ENCODE results near the gene ANKEF1. TPM values are rescaled to one million over a fixed set of nuclear protein-coding genes. Genes with fewer than 3 reads are reported as not detected.

Gene ANKEF1
- total RNA-seq, 1 donor from 2014 or later, result 8.3 TPM

DNA sequence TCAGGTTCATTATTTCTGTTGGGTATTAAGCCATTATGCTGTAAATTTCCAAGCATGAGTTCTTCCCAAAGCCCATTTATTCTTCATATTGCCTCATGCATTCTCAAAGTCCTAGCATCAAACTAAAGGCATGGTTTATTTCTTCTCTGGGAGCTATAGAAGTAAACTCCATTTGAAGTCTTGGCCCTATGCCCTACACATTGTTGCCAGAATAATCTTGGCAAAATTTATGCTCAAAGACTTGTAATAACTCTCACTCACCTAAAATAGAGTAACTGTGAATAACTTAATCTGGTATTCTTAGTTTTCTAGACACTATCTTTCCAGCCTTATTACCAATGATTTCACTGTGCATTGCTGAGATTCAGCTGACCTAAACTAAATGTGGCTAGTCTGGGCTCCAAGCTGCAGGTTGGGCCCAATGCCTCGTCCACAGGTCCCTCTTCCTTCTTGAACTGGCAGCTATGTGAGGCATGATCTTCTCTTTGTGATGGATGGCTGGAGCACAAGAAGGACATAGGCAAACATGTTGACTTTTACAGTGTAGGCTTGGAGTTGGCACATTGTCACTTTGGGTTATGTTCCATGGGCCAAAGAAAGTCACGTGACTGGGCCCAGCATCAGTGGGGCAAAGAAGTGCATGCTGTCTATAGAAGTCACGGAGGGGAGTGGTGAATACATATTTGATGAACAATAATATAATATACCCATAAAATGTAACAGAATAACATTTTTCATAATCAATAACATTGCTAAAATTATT, 39.1 kb upstream of the ANKEF1 start:
- Mint-ChIP-seq H3K9me3 (peaks cover 3% of the 10 kb centered on the region), H3K27ac (no peak overlapping the region), H3K27me3 (ENCODE audit: insufficient read depth, low read depth) (no peaks in the 10 kb centered on the region), H3K36me3 (no peaks in the 10 kb centered on the region), H3K4me3 (no peak overlapping the region), H3K4me1 (no peaks in the 10 kb centered on the region)
- H3K9ac ChIP-seq, result no peak overlapping the region
- no peaks in the 10 kb centered on the region for H3F3A ChIP-seq (ENCODE audit: low read depth)
- no peak overlapping the region for H3K27ac ChIP-seq
- no peak for TF ChIP-seq EZH2 (IDR thresholded peaks at IDR 0.05)
- TF ChIP-seq EZH2phosphoT487 (IDR thresholded peaks at IDR 0.05), result no peak
- TF ChIP-seq, protein P1, sequence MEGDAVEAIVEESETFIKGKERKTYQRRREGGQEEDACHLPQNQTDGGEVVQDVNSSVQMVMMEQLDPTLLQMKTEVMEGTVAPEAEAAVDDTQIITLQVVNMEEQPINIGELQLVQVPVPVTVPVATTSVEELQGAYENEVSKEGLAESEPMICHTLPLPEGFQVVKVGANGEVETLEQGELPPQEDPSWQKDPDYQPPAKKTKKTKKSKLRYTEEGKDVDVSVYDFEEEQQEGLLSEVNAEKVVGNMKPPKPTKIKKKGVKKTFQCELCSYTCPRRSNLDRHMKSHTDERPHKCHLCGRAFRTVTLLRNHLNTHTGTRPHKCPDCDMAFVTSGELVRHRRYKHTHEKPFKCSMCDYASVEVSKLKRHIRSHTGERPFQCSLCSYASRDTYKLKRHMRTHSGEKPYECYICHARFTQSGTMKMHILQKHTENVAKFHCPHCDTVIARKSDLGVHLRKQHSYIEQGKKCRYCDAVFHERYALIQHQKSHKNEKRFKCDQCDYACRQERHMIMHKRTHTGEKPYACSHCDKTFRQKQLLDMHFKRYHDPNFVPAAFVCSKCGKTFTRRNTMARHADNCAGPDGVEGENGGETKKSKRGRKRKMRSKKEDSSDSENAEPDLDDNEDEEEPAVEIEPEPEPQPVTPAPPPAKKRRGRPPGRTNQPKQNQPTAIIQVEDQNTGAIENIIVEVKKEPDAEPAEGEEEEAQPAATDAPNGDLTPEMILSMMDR (IDR thresholded peaks at IDR 0.05), result no peak
- no peaks in the 10 kb centered on the region for H3K79me2 ChIP-seq (ENCODE audit: low read depth)
- H3K36me3 ChIP-seq, result no peaks in the 10 kb centered on the region
- no peak for DNase-seq (ENCODE audit: low spot score)
- no peak overlapping the region for H2AFZ ChIP-seq (replicated peaks)
- no peaks in the 10 kb centered on the region for H4K20me1 ChIP-seq (ENCODE audit: low read depth)
- H3K27me3 ChIP-seq, result no peaks in the 10 kb centered on the region
- no peaks in the 10 kb centered on the region for H3K9me3 ChIP-seq (ENCODE audit: low read depth)
- H3K4me2 ChIP-seq, result no peak overlapping the region
- no peaks in the 10 kb centered on the region for H3K4me1 ChIP-seq
- H3K4me3 ChIP-seq, result no peak overlapping the region

DNA sequence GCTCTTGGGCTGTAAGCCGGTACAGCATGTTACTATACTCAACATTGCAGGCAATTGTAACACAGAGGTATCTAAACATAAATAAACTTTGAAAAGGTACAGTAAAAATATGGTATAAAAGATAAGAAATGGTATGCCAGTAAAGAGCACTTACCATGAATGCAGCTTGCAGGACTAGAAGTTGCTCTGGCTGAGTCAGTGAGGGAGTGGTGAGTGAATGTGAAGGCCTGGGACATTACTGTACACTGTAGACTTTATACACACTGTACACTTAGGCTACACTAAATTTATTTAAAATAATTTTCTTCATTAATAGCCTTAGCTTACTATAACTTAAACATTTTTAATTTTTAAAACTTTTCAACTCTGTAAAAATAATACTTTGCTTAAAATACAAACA, 37.8 kb upstream of the ANKEF1 start:
- no peaks in the 10 kb centered on the region for H3K36me3 Mint-ChIP-seq

DNA sequence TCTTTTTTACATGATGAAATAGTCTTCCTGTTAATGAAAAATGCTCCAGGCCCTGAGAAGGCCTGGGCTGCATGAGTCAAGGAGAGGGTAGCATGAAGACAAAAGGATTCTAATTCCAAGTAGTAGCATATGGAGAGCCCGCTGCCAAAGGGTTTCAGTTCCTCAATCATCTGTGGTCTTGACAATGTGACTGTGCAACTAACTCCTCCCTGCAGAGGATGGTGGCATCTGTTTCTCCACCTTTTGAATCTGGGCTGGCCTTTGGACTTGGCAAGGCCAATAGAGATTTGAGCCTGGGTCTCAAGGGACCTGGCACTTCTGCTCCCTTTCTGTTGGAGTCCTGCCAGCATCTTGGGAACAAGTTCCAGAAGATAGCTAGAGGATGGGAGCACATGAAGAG, 35.1 kb upstream of the ANKEF1 start:
- Histone ChIP-seq H3K9ac (no peak overlapping the region), H3K4me2 (no peak overlapping the region), H4K20me1 (ENCODE audit: low read depth) (no peaks in the 10 kb centered on the region), H3K79me2 (ENCODE audit: low read depth) (no peaks in the 10 kb centered on the region), H2AFZ (replicated peaks) (no peak overlapping the region), H3K27me3 (no peaks in the 10 kb centered on the region), H3K27ac (no peak overlapping the region), H3K9me3 (ENCODE audit: low read depth) (no peaks in the 10 kb centered on the region), H3K4me3 (no peak overlapping the region), H3K4me1 (no peaks in the 10 kb centered on the region), H3F3A (ENCODE audit: low read depth) (no peaks in the 10 kb centered on the region), H3K36me3 (no peaks in the 10 kb centered on the region)
- Mint-ChIP-seq H3K9me3 (peaks cover under 1% of the 10 kb centered on the region), H3K4me3 (no peak overlapping the region), H3K27ac (no peak overlapping the region), H3K4me1 (no peaks in the 10 kb centered on the region), H3K27me3 (ENCODE audit: insufficient read depth, low read depth) (no peaks in the 10 kb centered on the region), H3K36me3 (no peaks in the 10 kb centered on the region)
- TF ChIP-seq, protein P1 (IDR thresholded peaks at IDR 0.05), result no peak
- DNase-seq (ENCODE audit: low spot score), result no peak

More for the DNA sequence above, 37.8 kb upstream of the ANKEF1 start:
- Histone ChIP-seq H3K4me1 (no peaks in the 10 kb centered on the region), H3K9ac (no peak overlapping the region), H3K79me2 (ENCODE audit: low read depth) (no peaks in the 10 kb centered on the region), H2AFZ (replicated peaks) (no peak overlapping the region), H3K4me2 (no peak overlapping the region), H3K4me3 (no peak overlapping the region), H3K9me3 (ENCODE audit: low read depth) (no peaks in the 10 kb centered on the region), H3K27ac (no peak overlapping the region), H3F3A (ENCODE audit: low read depth) (no peaks in the 10 kb centered on the region), H3K36me3 (no peaks in the 10 kb centered on the region), H4K20me1 (ENCODE audit: low read depth) (no peaks in the 10 kb centered on the region), H3K27me3 (no peaks in the 10 kb centered on the region)
- no peak for DNase-seq (ENCODE audit: low spot score)
- TF ChIP-seq EZH2 (IDR thresholded peaks at IDR 0.05), result no peak
- TF ChIP-seq EZH2phosphoT487 (IDR thresholded peaks at IDR 0.05), result no peak
- TF ChIP-seq, protein P1 (IDR thresholded peaks at IDR 0.05), result no peak
- H3K27ac Mint-ChIP-seq, result no peak overlapping the region
- no peaks in the 10 kb centered on the region for H3K4me1 Mint-ChIP-seq
- H3K4me3 Mint-ChIP-seq, result no peak overlapping the region
- H3K27me3 Mint-ChIP-seq (ENCODE audit: insufficient read depth, low read depth), result no peaks in the 10 kb centered on the region
- H3K9me3 Mint-ChIP-seq, result peaks cover 3% of the 10 kb centered on the region

Measured in neural progenitor cell (in vitro differentiated cells).